GM19023 (cell line): Measurements from ENCODE around the gene BCAS4.
A peak's percentile ranks its signal among the peaks of the same experiment; 100 is the strongest.
"Not testable (repeated sequence)": the region's sequence is repeated elsewhere in the genome, so short reads cannot be mapped to it uniquely, and the experiment has no call there.

Experiments used
- ATAC-seq: cut with Tn5 transposase; IDR thresholded peaks from one replicate; pipeline ENCODE4 v1.9.1; 2021; ENCODE audit warnings: mild to moderate bottlenecking, moderate library complexity; ENCODE audit not compliant: unreplicated experiment

BCAS4 gene

GRCh38 chr20:50794846-50795634 lies at the start of gene BCAS4:
Gene BCAS4, plus strand, starts transcription at chr20:50795061. Its CDS starts 23 bp downstream, at chr20:50795084.
- ATAC-seq, result peak; percentile 70

- ATAC-seq, result no peak
Observed at GRCh38 chr20:50745634-50746137, 49.2 kb upstream of the BCAS4 start.

DNA sequence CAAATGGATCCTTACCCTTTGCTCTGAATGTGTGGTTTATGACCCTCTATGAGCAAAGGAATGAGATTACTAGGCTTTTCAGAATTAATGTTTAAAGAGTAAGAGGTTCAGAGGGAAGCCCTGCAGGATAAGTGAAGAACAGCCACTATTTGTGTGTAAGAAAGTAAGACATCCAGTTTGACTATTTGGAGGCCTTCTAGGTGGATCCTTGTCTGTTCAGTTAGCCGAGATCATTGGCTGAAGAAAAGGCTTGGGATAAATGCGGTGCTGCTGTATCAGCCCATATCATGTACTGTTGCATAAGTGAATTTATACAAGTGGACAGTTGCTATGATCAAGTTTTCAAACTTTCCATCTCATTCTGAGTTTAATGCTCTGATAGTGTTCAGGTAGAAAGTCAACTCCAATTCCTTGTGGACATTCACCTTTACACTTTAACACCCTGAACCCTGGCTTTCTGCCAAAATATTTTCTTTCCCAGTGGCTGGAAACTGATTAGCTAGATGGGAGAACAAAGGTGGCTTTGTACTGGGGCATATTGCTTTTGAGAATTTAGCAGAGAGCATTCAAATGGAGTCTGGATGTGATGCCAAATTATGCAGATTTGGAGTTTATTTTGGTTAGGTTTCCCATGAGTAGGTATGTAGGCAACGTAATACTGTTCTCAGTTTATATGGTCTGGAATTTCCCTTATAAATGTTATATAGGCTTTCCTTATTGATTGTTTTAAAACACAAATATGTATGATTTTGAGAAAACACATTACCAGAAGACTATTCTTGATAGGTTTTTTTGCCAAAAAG lies 48.5 kb upstream of the BCAS4 start:
- no peak for ATAC-seq

DNA sequence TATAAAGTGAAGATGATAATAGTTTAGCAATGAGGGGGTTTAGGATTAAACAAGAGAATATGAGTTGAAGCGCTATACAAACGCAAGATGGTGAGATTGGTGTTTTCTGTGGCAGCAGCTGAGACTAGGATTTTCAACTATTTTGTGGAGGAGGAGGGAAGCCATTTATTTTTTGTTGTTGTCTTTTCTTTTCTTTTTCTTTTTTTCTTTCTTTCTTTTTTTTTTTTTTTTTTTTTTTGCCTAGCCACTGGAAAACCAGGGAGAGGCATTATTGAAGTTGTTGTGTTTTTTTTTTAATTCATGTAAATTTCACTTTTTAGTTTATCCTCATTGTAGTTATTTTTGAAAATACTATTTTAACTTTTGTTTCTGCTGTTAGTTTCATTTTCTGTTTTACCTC lies 47.6 kb upstream of the BCAS4 start:
- no peak for ATAC-seq

- no peak for ATAC-seq
Observed at GRCh38 chr20:50750145-50750671, 44.7 kb upstream of the BCAS4 start.

GRCh38 chr20:50753152-50753551 lies 41.7 kb upstream of the BCAS4 start:
- no peak for ATAC-seq

GRCh38 chr20:50754420-50754819 lies 40.4 kb upstream of the BCAS4 start:
- ATAC-seq, result no peak

DNA sequence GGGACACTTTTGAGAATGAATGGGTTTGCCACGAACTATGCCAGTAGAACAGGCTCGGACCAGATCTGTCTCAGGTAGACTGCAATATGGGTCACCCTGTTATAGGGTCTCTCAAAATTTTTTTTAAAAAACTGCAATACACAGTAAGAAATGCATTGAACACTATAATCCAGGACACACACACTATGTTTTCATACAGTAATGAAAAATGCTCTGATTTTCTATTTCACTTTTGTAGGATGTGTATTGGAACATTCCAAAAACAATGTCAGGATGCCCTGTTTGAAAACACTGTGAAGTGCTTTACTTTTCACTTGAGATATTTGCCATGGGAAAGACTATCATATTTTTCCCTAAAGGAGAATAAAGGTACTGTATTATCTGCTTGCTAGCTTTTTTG lies 38.4 kb upstream of the BCAS4 start:
- no peak for ATAC-seq

- no peak for ATAC-seq
Observed at GRCh38 chr20:50758469-50758868, 36.4 kb upstream of the BCAS4 start.

GRCh38 chr20:50758992-50759391 lies 35.9 kb upstream of the BCAS4 start:
- no peak for ATAC-seq

GRCh38 chr20:50759678-50760077 lies 35.2 kb upstream of the BCAS4 start:
- ATAC-seq, result no peak

GRCh38 chr20:50762045-50762422 lies 32.8 kb upstream of the BCAS4 start:
- ATAC-seq, result no peak

DNA sequence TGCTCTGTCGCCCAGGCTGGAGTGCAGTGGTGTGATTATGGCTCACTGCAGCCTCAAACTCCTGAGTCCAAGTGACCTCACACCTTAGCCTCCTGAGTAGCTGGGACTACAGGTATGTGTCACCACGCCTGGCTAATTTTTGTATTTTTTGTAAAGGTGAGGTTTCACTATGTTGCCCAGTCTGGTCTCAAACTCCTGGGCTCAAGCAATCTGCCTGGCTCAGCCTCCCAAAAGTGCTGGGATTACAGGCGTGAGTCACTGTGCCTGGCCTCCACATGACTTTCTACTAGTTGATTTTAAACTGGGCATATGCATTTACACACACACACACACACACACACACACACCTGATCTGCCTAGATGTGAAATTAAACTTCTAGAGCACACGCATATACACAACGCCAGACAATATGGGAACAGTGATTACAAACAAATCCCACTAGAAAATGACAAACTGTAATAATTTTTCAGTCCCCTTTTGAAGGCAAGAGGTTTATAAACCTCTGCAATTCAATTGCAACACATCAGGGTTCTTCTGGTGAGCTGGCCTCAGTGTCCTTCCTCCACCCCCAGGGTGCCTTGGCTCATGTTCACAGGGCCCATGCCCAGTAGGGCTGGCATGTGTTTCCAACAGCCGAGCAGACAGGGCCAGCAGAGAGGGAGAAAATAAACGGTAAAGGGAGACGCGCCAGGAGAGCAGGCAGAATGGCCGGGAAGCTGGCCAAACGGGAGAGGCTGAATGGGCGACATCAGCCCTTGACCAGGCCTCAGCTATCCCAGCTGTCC lies 32.2 kb upstream of the BCAS4 start:
- ATAC-seq, result no peak

DNA sequence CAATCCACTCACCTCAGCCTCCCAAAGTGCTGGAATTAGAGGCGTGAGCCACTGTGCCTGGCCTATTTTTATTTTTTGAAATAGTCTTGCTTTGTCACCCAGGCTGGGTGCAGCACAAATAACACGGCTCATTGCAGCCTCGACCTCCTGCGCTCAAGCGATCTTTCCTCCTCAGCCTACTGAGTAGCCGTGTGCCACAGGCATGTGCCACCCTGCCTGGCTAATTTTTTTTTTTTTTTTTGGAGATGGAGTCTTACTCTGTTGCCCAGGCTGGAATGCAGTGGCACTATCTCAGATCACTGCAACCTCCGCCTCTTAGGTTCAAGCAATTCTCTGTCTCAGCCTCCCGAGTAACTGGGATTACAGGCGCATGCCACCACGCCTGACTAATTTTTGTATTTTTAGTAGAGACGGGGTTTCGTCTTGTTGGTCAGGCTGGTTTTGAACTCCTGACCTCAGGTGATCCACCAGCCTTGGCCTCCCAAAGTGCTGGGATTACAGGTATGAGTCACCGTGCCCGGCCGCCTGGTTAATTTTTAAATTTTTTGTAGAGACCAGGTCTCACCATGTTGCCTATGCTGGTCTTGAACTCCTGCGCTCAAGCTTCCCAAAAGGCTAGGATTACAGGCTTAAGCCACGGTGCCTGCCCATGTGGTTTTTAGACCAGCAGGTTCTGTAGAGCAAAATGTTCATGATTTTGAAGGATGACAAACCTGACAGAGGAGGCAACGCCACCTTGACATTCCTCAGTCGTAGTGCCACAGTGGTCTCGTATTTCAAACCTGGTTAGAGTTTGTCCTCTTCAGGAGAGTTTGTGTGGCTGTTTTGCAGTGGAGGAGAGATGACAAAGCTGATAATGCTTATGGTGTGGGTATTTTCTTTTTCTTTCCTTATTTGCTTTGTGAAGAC lies 31.1 kb upstream of the BCAS4 start:
- not testable (repeated sequence) for ATAC-seq

DNA sequence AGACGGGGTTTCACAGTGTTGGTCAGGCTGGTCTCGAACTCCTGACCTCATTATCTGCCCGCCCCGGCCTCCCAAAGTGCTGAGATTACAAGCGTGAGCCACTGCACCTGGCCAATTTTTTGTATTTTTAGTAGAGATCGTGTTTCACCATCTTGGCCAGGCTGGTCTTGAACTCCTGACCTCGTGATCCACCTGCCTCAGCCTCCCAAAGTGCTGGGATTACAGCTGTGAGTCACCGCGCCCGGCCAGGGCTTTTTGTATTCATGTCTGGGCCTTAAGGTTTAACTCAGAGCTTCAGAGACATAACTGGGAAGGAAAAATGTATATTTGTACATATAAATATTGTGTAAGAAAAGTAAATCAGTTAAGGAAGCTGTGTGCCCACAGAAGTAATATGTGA lies 29.6 kb upstream of the BCAS4 start:
- not testable (repeated sequence) for ATAC-seq

DNA sequence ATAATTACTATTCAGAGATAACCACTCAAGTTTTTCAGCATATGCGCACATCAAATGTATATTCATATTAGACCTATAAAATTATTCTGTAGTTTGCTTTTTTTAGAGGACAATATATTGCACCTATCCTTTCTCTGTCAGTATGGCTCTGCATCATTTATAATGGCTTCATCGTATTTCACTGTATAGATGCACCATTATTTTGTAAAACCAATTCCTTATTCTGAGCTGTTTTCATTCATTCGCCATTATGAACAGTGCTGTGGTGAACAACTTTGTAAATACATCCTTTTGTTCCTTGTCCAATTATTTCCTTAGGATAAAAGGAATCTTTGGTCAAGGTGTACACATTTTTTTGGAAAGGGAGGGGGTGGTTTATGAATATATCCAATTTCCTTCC lies 29.2 kb upstream of the BCAS4 start:
- ATAC-seq, result no peak

DNA sequence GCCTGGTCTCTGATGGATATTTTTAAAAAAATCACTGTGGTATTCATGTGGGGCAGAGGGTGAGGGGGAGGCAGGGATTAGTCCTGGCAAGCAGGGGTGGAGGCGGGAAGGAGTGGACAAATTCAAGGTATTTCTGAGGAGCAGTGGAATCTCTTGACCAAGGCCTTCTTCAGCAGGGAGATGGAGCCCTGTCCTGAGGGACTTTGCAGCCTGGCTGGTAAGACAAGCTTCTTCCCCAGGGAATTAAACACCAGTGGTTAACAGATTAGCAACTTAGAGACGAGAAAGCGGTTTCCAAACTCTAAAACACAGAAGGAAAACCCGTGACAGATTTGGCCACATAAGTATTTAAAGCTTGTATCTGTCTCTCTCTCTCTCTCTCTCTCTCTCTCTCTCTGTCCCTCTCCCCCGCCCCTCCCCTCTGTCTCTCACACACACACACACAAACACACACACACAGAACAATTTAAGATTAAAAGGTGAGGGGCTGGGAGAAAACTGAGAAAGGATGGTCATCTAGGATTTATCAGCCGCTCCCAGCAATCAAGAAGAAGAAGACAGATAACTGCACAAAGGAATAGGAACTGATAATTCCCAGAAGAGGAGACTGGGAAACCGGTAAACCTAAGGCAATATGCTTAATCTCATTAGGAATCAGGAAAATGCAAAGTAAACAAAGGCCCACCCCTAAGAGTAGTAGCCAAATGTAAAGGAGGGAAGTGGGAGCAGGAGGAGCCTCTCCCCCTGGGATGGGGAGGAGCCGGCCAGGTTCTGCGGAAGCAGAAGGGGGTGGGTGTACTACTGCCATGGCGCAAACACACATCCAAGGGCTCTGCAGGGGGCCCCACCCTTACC lies 27.7 kb upstream of the BCAS4 start:
- not testable (repeated sequence) for ATAC-seq

GRCh38 chr20:50768991-50769390 lies 25.9 kb upstream of the BCAS4 start:
- not testable (repeated sequence) for ATAC-seq

DNA sequence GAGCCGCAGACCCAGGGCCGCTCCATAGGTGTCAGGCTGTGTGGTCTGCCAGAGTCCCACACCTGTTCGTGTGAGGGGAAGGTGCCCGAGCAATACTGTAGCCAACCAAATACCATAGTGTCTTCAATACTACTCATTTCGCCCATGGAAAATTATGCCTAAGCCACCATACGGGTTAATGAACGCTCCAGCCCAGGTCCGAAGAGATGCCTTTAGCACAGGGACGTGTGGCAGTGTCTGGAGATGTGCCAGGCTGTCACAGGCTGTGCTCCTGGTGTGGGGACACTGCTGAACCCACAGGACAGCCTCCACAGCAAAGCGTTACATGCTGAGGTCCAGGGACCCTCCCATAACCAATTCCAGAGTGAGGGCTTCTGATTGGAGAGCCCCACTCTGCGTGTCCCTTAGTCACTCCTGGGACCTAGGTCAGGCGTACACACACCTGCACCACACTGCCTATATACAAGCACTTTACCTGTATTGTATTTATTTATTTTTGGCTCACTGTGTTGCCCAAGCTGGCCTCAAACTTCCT lies 25.2 kb upstream of the BCAS4 start:
- not testable (repeated sequence) for ATAC-seq
